Brain microvascular endothelial cell (primary cell): Measurements from ENCODE around the gene NRG2.

Experiments
- DNase-seq: peaks from one replicate; pipeline ENCODE4 v3.0.0-alpha.2; 2020
- H3K27ac ChIP-seq: fragments of 250-450 bp; sonication (Bioruptor Pico); 2 replicates; pipeline ENCODE4 v1.5.1; 2020; ENCODE audit warnings: mild to moderate bottlenecking, moderate library complexity
- H3K27me3 ChIP-seq: fragments of 250-450 bp; sonication (Bioruptor Pico); replicated peaks from 2 replicates; pipeline ENCODE4 v1.5.1; 2020; ENCODE audit warnings: mild to moderate bottlenecking
- H3K36me3 ChIP-seq: fragments of 250-450 bp; sonication (Bioruptor Pico); replicated peaks from 2 replicates; pipeline ENCODE4 v1.5.1; 2020; ENCODE audit warnings: mild to moderate bottlenecking
- H3K4me3 ChIP-seq: 2 replicates; pipeline ENCODE4 v1.5.1; 2011; ENCODE audit warnings: low read depth, mild to moderate bottlenecking, control low read depth, low read length, moderate library complexity
- CTCF ChIP-seq: IDR thresholded peaks from 2 replicates; pipeline ENCODE4 v1.5.1; 2011; ENCODE audit warnings: low read depth, mild to moderate bottlenecking, moderate library complexity, low read length, control low read depth, inconsistent platforms; ENCODE audit errors: missing control alignments
- in situ Hi-C: cut with HindIII; loops from 2 replicates; pipeline ENCODE4 v1.10.0; 2017; ENCODE audit warnings: low sequenced_read_pairs, low pct_ligation_motif_present

Gene NRG2

GRCh38 chr5:140041099-140041491 lies 2.0 kb downstream of the NRG2 start:
- no peaks in the 10 kb centered on the region for H3K36me3 ChIP-seq
- DNase-seq = no peak
- peaks cover 9% of the 10 kb centered on the region for H3K27me3 ChIP-seq
- no peak overlapping the region for H3K4me3 ChIP-seq
- no peak overlapping the region for H3K27ac ChIP-seq
- in situ Hi-C loops = no loop called here
- TF ChIP-seq CTCF = no peak

GRCh38 chr5:140040358-140040757 lies 2.7 kb downstream of the NRG2 start:
- in situ Hi-C loops = no loop called here
- no peak for TF ChIP-seq CTCF
- H3K4me3 ChIP-seq = no peak overlapping the region
- peaks cover 6% of the 10 kb centered on the region for H3K27me3 ChIP-seq
- no peak for DNase-seq
- no peaks in the 10 kb centered on the region for H3K36me3 ChIP-seq
- no peak overlapping the region for H3K27ac ChIP-seq

- Histone ChIP-seq H3K27me3 (peaks cover 2% of the 10 kb centered on the region), H3K36me3 (no peaks in the 10 kb centered on the region), H3K27ac (no peak overlapping the region), H3K4me3 (no peak overlapping the region)
- DNase-seq = no peak
- TF ChIP-seq CTCF = no peak
- in situ Hi-C loops = no loop called here
Observed at GRCh38 chr5:140039561-140039960, 3.5 kb downstream of the NRG2 start.

- H3K27me3 ChIP-seq = no peaks in the 10 kb centered on the region
- no peak overlapping the region for H3K27ac ChIP-seq
- no peak for TF ChIP-seq CTCF
- in situ Hi-C loops = no loop called here
- H3K36me3 ChIP-seq = no peaks in the 10 kb centered on the region
- DNase-seq = no peak
- peak overlapping the region; percentile 50 for H3K4me3 ChIP-seq
Observed at GRCh38 chr5:140038373-140038957, 4.6 kb downstream of the NRG2 start.

- in situ Hi-C loops = no loop called here
- no peak for TF ChIP-seq CTCF
- H3K27me3 ChIP-seq = no peaks in the 10 kb centered on the region
- no peak overlapping the region for H3K4me3 ChIP-seq
- no peak for DNase-seq
- H3K27ac ChIP-seq = no peak overlapping the region
- H3K36me3 ChIP-seq = no peaks in the 10 kb centered on the region
Observed at GRCh38 chr5:140037012-140037411, 6.1 kb downstream of the NRG2 start.

GRCh38 chr5:140035881-140036280 lies 7.2 kb downstream of the NRG2 start:
- H3K27me3 ChIP-seq = no peaks in the 10 kb centered on the region
- H3K36me3 ChIP-seq = no peaks in the 10 kb centered on the region
- no peak overlapping the region for H3K27ac ChIP-seq
- DNase-seq = no peak
- TF ChIP-seq CTCF = no peak
- no peak overlapping the region for H3K4me3 ChIP-seq
- in situ Hi-C loops = no loop called here
